ENCODE data around the gene SRSF10.
A peak's percentile ranks its signal among the peaks of the same experiment; 100 is the strongest.

Gene SRSF10

GRCh38 chr1:23979881-23980727, at the start of gene SRSF10:
TSS of gene SRSF10 (minus strand) at chr1:23980327. CDS start at chr1:23980255, 72 bp downstream.
- peak; percentile 96 for ATAC-seq
- TF ChIP-seq OSR1 (CRISPR knock-in tag; IDR thresholded peaks at IDR 0.05), result no peak
- peak; percentile 36; the same call in 1 of the 2 replicates for TF ChIP-seq ZFP3 (CRISPR knock-in tag; IDR thresholded peaks at IDR 0.05)
- TF ChIP-seq BACH2 (CRISPR knock-in tag; IDR thresholded peaks at IDR 0.05; ENCODE audit: borderline replicate concordance), result no peak
- TF ChIP-seq, protein P1, sequence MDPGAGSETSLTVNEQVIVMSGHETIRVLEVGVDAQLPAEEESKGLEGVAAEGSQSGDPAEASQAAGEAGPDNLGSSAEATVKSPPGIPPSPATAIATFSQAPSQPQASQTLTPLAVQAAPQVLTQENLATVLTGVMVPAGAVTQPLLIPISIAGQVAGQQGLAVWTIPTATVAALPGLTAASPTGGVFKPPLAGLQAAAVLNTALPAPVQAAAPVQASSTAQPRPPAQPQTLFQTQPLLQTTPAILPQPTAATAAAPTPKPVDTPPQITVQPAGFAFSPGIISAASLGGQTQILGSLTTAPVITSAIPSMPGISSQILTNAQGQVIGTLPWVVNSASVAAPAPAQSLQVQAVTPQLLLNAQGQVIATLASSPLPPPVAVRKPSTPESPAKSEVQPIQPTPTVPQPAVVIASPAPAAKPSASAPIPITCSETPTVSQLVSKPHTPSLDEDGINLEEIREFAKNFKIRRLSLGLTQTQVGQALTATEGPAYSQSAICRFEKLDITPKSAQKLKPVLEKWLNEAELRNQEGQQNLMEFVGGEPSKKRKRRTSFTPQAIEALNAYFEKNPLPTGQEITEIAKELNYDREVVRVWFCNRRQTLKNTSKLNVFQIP (CRISPR knock-in tag; IDR thresholded peaks at IDR 0.05; ENCODE audit: borderline replicate concordance, low read depth), result peak; percentile 50; the same call in 1 of the 2 replicates

- peak; percentile 91 for ATAC-seq
These were observed 47.8 kb upstream of the SRSF10 start for GRCh38 chr1:24027838-24028468.

GRCh38 chr1:24022581-24023361, 42.6 kb upstream of the SRSF10 start:
- peak; percentile 90 for ATAC-seq
- TF ChIP-seq PPARA (CRISPR knock-in tag; IDR thresholded peaks at IDR 0.05; ENCODE audit: borderline replicate concordance) (no peak), ZNF8 (CRISPR knock-in tag; IDR thresholded peaks at IDR 0.05) (no peak), ZNF70 (CRISPR knock-in tag; IDR thresholded peaks at IDR 0.05) (no peak), ZFP30 (CRISPR knock-in tag; IDR thresholded peaks at IDR 0.05) (no peak), ISL1 (CRISPR knock-in tag; IDR thresholded peaks at IDR 0.05) (peak; percentile 22; the same call in 1 of the 2 replicates)
- TF ChIP-seq, protein P1 (CRISPR knock-in tag; IDR thresholded peaks at IDR 0.05; ENCODE audit: borderline replicate concordance, low read depth), result no peak
- TF ChIP-seq, protein P2, sequence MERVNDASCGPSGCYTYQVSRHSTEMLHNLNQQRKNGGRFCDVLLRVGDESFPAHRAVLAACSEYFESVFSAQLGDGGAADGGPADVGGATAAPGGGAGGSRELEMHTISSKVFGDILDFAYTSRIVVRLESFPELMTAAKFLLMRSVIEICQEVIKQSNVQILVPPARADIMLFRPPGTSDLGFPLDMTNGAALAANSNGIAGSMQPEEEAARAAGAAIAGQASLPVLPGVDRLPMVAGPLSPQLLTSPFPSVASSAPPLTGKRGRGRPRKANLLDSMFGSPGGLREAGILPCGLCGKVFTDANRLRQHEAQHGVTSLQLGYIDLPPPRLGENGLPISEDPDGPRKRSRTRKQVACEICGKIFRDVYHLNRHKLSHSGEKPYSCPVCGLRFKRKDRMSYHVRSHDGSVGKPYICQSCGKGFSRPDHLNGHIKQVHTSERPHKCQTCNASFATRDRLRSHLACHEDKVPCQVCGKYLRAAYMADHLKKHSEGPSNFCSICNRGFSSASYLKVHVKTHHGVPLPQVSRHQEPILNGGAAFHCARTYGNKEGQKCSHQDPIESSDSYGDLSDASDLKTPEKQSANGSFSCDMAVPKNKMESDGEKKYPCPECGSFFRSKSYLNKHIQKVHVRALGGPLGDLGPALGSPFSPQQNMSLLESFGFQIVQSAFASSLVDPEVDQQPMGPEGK (CRISPR knock-in tag; IDR thresholded peaks at IDR 0.05; ENCODE audit: borderline replicate concordance), result no peak

More at GRCh38 chr1:24027838-24028468, 47.8 kb upstream of the SRSF10 start:
- TF ChIP-seq SNAI2 (CRISPR knock-in tag; IDR thresholded peaks at IDR 0.05) (no peak), RARB (CRISPR knock-in tag; IDR thresholded peaks at IDR 0.05) (no peak), PPARA (CRISPR knock-in tag; IDR thresholded peaks at IDR 0.05; ENCODE audit: borderline replicate concordance) (no peak), ZFP30 (CRISPR knock-in tag; IDR thresholded peaks at IDR 0.05) (no peak), ZNF70 (CRISPR knock-in tag; IDR thresholded peaks at IDR 0.05) (no peak), OSR1 (CRISPR knock-in tag; IDR thresholded peaks at IDR 0.05) (no peak), ISL1 (CRISPR knock-in tag; IDR thresholded peaks at IDR 0.05) (no peak), GLIS3 (CRISPR knock-in tag; IDR thresholded peaks at IDR 0.05) (no peak)

DNA sequence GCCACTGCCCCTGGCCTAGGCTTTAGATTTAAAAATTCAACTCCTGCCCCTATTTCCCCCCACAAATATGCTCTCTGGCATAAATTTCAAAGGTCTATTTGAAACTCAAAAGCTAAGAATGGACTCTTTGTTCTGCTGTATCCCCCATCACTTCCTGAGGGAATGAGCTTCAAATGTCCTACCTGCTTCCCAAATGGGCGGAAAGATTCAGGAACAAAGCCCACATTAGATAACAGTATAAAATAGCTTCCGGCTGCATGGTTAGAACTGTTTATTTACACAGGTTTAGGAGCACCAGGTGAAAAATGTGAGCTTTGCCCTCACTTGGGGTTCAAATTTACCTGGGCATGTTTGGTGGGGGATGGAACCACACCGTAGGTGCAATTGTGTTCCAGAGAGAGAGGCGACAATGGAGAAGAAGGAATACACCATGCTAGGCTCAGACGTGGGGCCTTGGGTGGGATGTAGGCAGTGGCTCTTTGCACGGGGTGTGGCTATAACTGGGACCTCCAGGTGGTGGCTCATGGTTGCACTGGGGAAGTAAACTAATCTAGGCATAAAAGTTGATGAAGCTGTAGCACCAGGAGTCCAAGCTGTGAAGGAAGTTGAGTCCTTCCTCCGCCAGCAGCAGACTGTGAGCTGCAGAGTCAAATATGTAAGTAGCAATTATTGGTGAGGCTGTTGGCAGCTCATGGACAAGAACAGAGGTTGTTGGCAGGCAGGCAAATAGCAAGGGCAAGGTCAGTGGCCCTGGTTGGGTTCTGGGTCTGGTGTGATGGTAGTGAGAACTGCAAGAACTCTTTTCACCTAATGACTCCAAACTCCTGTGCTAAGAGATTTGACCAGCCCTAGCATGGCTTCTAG, 41.5 kb upstream of the SRSF10 start:
- no peak for ATAC-seq
- TF ChIP-seq ZFP3 (CRISPR knock-in tag; IDR thresholded peaks at IDR 0.05) (no peak), ISL1 (CRISPR knock-in tag; IDR thresholded peaks at IDR 0.05) (no peak), BACH2 (CRISPR knock-in tag; IDR thresholded peaks at IDR 0.05; ENCODE audit: borderline replicate concordance) (no peak), ZFP30 (CRISPR knock-in tag; IDR thresholded peaks at IDR 0.05) (no peak), ESRRG (CRISPR knock-in tag; IDR thresholded peaks at IDR 0.05) (no peak), CREB5 (CRISPR knock-in tag; IDR thresholded peaks at IDR 0.05; ENCODE audit: low read depth) (no peak), RARB (CRISPR knock-in tag; IDR thresholded peaks at IDR 0.05) (no peak), ZNF8 (CRISPR knock-in tag; IDR thresholded peaks at IDR 0.05) (no peak)
- TF ChIP-seq, protein P2 (CRISPR knock-in tag; IDR thresholded peaks at IDR 0.05; ENCODE audit: borderline replicate concordance), result no peak
- TF ChIP-seq, protein P3, sequence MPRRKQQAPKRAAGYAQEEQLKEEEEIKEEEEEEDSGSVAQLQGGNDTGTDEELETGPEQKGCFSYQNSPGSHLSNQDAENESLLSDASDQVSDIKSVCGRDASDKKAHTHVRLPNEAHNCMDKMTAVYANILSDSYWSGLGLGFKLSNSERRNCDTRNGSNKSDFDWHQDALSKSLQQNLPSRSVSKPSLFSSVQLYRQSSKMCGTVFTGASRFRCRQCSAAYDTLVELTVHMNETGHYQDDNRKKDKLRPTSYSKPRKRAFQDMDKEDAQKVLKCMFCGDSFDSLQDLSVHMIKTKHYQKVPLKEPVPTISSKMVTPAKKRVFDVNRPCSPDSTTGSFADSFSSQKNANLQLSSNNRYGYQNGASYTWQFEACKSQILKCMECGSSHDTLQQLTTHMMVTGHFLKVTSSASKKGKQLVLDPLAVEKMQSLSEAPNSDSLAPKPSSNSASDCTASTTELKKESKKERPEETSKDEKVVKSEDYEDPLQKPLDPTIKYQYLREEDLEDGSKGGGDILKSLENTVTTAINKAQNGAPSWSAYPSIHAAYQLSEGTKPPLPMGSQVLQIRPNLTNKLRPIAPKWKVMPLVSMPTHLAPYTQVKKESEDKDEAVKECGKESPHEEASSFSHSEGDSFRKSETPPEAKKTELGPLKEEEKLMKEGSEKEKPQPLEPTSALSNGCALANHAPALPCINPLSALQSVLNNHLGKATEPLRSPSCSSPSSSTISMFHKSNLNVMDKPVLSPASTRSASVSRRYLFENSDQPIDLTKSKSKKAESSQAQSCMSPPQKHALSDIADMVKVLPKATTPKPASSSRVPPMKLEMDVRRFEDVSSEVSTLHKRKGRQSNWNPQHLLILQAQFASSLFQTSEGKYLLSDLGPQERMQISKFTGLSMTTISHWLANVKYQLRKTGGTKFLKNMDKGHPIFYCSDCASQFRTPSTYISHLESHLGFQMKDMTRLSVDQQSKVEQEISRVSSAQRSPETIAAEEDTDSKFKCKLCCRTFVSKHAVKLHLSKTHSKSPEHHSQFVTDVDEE (CRISPR knock-in tag; IDR thresholded peaks at IDR 0.05), result no peak
